CD4-positive, CD25-positive, alpha-beta regulatory T cell (primary cell): ENCODE results near the gene NAALADL2. TPM values are rescaled to one million over a fixed set of nuclear protein-coding genes. Genes with fewer than 3 reads are reported as not detected.

Source experiments
- ATAC-seq, 2 donors: fragments of 150-1000 bp; cut with Tn5 transposase; one replicate each; pipeline ENCODE4 v1.10.0; 2021; ENCODE audit warnings: low read depth in 2 of 2, moderate number of reproducible peaks in 2 of 2, moderate library complexity in 1 of 2
- DNase-seq, 3 donors: peaks; one replicate each; pipeline versions ENCODE4 v3.0.0 to v3.0.0-alpha.2; 2012 to 2022; ENCODE audit warnings: mixed read lengths in 1 of 3
- H3K27ac ChIP-seq: one replicate; pipeline ENCODE4 v1.7.0; 2013; ENCODE audit warnings: mild to moderate bottlenecking, low read length; ENCODE audit not compliant: insufficient read depth, poor library complexity, severe bottlenecking
- H3K27me3 ChIP-seq: one replicate; pipeline ENCODE4 v1.7.0; 2013; ENCODE audit warnings: low read length; ENCODE audit not compliant: control insufficient read depth, insufficient read depth
- H3K36me3 ChIP-seq: one replicate; pipeline ENCODE4 v1.7.0; 2013; ENCODE audit warnings: mild to moderate bottlenecking, low read length, moderate library complexity; ENCODE audit not compliant: control insufficient read depth, insufficient read depth
- H3K4me1 ChIP-seq: 2 replicates; pipeline ENCODE4 v1.7.0; 2013; ENCODE audit warnings: mild to moderate bottlenecking, low read length; ENCODE audit not compliant: insufficient read depth, control insufficient read depth, poor library complexity, severe bottlenecking
- H3K4me3 ChIP-seq: one replicate; pipeline ENCODE4 v1.7.0; 2013; ENCODE audit warnings: low read depth, mild to moderate bottlenecking, low read length, moderate library complexity
- H3K9me3 ChIP-seq, 2 experiments: 1 replicate in 1 of 2; 2 replicates in 1 of 2; pipeline ENCODE4 v1.7.0; 2013; ENCODE audit warnings: low read length in 2 of 2, mild to moderate bottlenecking in 1 of 2, moderate library complexity in 1 of 2; ENCODE audit not compliant: control insufficient read depth in 2 of 2
- H3K27ac Mint-ChIP-seq, 3 donors: one replicate each; pipeline ENCODE4 v1.8.0; 2020 to 2022; ENCODE audit warnings: mild to moderate bottlenecking in 3 of 3, mixed read lengths in 3 of 3, moderate library complexity in 2 of 3
- H3K27me3 Mint-ChIP-seq: one replicate; pipeline ENCODE4 v1.8.0; 2022; ENCODE audit warnings: mild to moderate bottlenecking, mixed read lengths
- H3K36me3 Mint-ChIP-seq: one replicate; pipeline ENCODE4 v1.8.0; 2020; ENCODE audit warnings: mixed read lengths
- H3K4me1 Mint-ChIP-seq, 4 donors: one replicate each; pipeline ENCODE4 v1.8.0; 2020 to 2022; ENCODE audit warnings: mixed read lengths in 4 of 4, mild to moderate bottlenecking in 1 of 4
- H3K4me3 Mint-ChIP-seq, 4 donors: one replicate each; pipeline ENCODE4 v1.8.0; 2020 to 2022; ENCODE audit warnings: mild to moderate bottlenecking in 4 of 4, mixed read lengths in 4 of 4, moderate library complexity in 3 of 4
- H3K9me3 Mint-ChIP-seq, 7 donors: one replicate each; pipeline ENCODE4 v1.8.0; 2020 to 2022; ENCODE audit warnings: mixed read lengths in 7 of 7, mild to moderate bottlenecking in 3 of 7, moderate library complexity in 2 of 7
- polyA plus RNA-seq, 4 donors: library from polyadenylated mRNA; unstranded; fragments of 300-500 nt; fragmentation: Illumina TruSeq; gene quantifications; one replicate each; pipeline ENCODE4 v1.2.3, GENCODE V29; 2021
- total RNA-seq: library from RNA; stranded (reverse); gene quantifications from one replicate; pipeline ENCODE4 v1.2.3, GENCODE V29; 2022

Gene NAALADL2
- total and polyA plus RNA-seq, 5 donors from 2014 or later = not detected

DNA sequence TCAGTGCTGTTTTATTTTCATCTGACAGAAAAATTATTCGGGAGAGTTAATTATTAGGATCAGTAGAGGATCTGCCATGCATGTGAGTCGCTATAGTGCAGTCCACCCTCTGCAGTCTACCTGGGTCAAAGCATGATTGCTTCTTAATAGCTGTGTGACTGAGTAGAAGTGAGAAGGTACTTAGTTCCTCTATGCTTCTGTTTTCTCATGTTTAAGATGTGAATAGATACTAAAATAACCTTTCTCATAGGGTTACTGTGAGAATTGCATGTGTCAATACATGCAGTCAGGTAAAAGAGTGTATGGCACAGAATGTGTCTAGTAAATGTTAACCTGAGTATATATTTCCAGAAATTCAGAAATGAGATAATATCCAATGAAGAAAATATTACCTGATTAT is 435.7 kb downstream of the NAALADL2 start:
- ATAC-seq (no peak), DNase-seq (no peak)
- H3K9me3 Mint-ChIP-seq = peaks cover 0 to 8% (median 4%) of the 10 kb centered on the region in 7 donors
- Histone ChIP-seq H3K27ac (no peak overlapping the region), H3K4me1 (no peaks in the 10 kb centered on the region), H3K4me3 (no peak overlapping the region), H3K27me3 (no peaks in the 10 kb centered on the region), H3K36me3 (no peaks in the 10 kb centered on the region), H3K9me3 (peaks cover 0 to 3% of the 10 kb centered on the region in 2 experiments)
- H3K4me3 Mint-ChIP-seq = no peak overlapping the region
- H3K4me1 Mint-ChIP-seq = no peaks in the 10 kb centered on the region
- no peaks in the 10 kb centered on the region for H3K36me3 Mint-ChIP-seq
- no peak overlapping the region for H3K27ac Mint-ChIP-seq
- H3K27me3 Mint-ChIP-seq = no peaks in the 10 kb centered on the region

DNA sequence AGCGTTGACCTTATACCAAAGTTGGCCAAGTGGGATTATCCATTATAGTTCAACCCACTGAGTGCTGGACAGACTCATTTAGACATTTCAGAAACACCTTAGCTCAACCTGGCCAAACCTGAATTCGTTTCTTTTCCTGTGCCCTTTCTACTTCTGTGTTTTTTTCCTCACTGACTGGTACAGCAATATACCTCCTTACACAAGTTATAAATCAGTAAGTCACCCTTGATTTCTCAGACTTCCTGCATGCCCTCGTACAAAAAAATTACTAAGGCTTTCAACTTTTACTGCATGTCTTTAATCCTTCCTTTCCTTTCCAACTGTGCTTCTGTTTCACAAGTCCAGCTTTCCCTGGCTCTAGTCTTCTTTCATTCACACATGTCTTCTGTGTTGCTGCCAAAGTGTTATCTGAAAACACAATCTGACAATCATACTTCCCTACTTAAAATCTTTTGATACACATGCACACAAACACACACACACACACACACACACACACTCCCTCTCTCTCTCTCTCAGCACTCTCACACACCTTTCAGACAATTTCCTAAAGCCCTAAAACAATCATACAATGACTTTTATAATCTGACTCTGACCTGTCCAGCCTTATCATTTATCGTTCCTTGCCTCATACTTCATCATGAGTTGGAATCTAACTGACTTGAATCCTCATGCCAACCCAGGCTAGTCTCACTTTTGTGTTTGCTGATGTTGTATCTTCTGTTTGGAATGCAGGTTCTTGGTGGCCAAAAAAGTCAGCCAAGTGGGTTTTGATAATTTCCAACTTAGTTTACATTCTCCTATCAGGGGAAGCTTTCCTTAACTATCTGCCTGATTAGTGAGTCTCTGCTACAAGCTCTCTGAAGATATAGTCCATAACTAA is 436.4 kb downstream of the NAALADL2 start:
- DNase-seq = no peak
- Mint-ChIP-seq H3K9me3 (peaks cover 0 to 8% (median 4%) of the 10 kb centered on the region in 7 donors), H3K27ac (no peak overlapping the region), H3K4me1 (no peaks in the 10 kb centered on the region), H3K4me3 (no peak overlapping the region), H3K36me3 (no peaks in the 10 kb centered on the region), H3K27me3 (no peaks in the 10 kb centered on the region)
- ATAC-seq = no peak
- Histone ChIP-seq H3K27me3 (no peaks in the 10 kb centered on the region), H3K27ac (no peak overlapping the region), H3K9me3 (peaks cover 0 to 3% of the 10 kb centered on the region in 2 experiments), H3K36me3 (no peaks in the 10 kb centered on the region), H3K4me1 (no peaks in the 10 kb centered on the region), H3K4me3 (no peak overlapping the region)

DNA sequence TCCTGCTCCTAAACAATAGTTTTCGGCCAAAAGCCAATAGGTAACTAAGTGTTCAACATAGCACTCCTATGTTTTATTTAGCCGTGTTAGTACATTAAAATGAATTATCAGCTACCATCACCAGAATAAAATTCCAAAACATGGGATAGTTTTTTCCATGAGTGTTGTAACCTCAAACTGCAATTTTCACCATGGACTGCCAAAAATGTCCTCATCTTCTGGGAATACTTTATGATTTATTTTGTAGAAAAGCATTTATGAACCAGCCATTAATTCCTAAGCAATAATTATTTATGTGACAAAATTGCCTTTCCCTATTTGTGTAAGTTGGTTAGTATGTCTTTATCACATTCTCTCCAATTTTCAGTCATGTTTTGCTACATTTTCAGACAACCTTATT is 438.1 kb downstream of the NAALADL2 start:
- ATAC-seq (no peak), DNase-seq (no peak)
- H3K4me3 Mint-ChIP-seq = no peak overlapping the region
- H3K4me1 Mint-ChIP-seq = no peaks in the 10 kb centered on the region
- Histone ChIP-seq H3K27ac (no peak overlapping the region), H3K4me1 (no peaks in the 10 kb centered on the region), H3K27me3 (no peaks in the 10 kb centered on the region), H3K9me3 (peaks cover 0 to 1% of the 10 kb centered on the region in 2 experiments), H3K36me3 (no peaks in the 10 kb centered on the region), H3K4me3 (no peak overlapping the region)
- H3K27me3 Mint-ChIP-seq = no peaks in the 10 kb centered on the region
- no peak overlapping the region for H3K27ac Mint-ChIP-seq
- H3K36me3 Mint-ChIP-seq = no peaks in the 10 kb centered on the region
- H3K9me3 Mint-ChIP-seq = peaks cover under 1 to 8% (median 3%) of the 10 kb centered on the region in 7 donors

DNA sequence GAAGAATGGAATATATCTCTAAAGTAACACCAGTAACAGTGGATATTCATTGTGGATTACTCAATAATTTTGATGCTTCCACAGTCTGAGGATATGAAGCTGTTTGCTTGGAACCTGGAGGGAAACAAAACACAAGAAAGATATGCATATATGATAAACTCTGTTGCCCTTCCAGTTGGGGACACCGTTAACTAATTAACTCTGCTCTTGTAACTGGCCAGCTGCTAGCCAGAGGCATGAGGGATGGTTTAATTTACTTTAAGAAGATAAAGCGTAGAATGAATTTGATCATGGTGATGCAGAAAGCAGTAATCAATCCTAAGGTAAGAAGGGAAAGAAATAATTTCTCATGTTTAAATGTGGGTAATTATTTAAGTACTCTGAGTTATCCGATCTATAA is 442.6 kb downstream of the NAALADL2 start:
- Mint-ChIP-seq H3K27ac (no peak overlapping the region), H3K9me3 (peaks cover 0 to 9% (median 4%) of the 10 kb centered on the region in 7 donors), H3K4me1 (no peaks in the 10 kb centered on the region), H3K36me3 (no peaks in the 10 kb centered on the region), H3K27me3 (no peaks in the 10 kb centered on the region), H3K4me3 (no peak overlapping the region)
- DNase-seq (no peak), ATAC-seq (no peak)
- Histone ChIP-seq H3K36me3 (no peaks in the 10 kb centered on the region), H3K9me3 (no peaks in the 10 kb centered on the region), H3K4me1 (no peaks in the 10 kb centered on the region), H3K27ac (no peak overlapping the region), H3K4me3 (no peak overlapping the region), H3K27me3 (no peaks in the 10 kb centered on the region)

DNA sequence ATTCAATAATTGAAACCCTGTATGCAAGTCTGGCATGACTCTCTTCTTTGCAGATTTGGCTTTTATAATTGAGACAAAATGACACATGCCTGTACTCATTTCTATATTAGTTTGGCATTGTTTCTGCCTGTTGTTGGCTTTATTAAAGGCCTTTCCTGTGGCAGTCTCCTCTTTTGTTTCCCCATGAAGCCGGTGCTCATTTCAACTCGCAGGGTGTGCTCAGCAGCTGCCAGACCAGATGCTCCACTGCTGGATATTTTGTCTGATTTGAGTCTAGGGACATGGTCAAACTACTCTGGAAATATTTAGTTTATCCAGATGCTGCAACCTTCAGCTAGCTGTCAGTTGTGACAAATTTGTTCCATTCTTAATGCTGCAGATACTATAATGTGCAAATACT is 445.3 kb downstream of the NAALADL2 start:
- no peaks in the 10 kb centered on the region for H3K36me3 ChIP-seq
- no peak overlapping the region for H3K27ac ChIP-seq
- H3K36me3 Mint-ChIP-seq = no peaks in the 10 kb centered on the region
- no peaks in the 10 kb centered on the region for H3K4me1 ChIP-seq
- ATAC-seq (no peak), DNase-seq (no peak)
- H3K4me3 ChIP-seq = no peak overlapping the region
- H3K27me3 ChIP-seq = no peaks in the 10 kb centered on the region
- no peaks in the 10 kb centered on the region for H3K4me1 Mint-ChIP-seq
- no peaks in the 10 kb centered on the region for H3K9me3 ChIP-seq
- peaks cover 0 to 9% (median 4%) of the 10 kb centered on the region in 7 donors for H3K9me3 Mint-ChIP-seq
- H3K4me3 Mint-ChIP-seq = no peak overlapping the region
- no peak overlapping the region for H3K27ac Mint-ChIP-seq
- no peaks in the 10 kb centered on the region for H3K27me3 Mint-ChIP-seq

DNA sequence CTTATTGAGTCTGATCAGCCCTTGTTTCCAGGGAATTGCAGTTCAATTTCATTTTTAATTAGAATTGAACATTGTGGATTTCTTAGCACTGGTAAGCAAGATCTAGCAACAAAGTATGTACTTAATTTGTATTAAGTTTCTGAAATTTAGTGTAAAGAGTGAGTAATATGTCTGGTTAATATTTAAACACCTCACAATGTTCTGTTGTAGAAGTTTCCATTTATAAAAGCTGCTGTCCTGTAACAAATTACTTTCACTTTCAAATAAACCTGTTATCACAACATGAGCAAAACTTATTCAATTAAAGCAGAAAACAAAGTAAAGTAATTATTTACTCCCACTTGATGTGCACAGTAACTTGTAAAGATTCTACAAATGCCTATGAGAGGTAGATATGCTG is 448.5 kb downstream of the NAALADL2 start:
- no peaks in the 10 kb centered on the region for H3K27me3 ChIP-seq

DNA sequence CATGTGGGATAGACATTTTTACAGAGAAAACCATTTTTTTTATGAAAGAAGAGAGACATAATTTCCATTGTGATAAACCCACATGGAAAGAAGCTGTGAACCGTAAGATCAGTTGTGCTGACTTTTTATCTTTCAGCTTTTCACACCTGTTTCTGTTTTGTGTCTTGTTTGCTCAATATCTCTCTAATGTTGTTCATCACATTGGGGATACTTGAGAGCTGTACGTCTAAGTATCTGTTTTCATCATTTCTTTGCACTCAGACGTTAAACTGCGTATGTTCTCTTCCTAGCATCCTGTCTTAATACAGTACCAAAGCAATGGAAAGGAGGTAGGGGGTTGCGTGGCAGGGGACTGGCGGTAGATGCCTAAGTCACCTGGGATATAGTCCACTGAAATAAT is 449.0 kb downstream of the NAALADL2 start:
- H3K36me3 Mint-ChIP-seq = no peaks in the 10 kb centered on the region
- no peaks in the 10 kb centered on the region for H3K4me1 ChIP-seq
- no peak overlapping the region for H3K27ac ChIP-seq
- no peaks in the 10 kb centered on the region for H3K27me3 ChIP-seq
- H3K4me1 Mint-ChIP-seq = no peaks in the 10 kb centered on the region
- no peak overlapping the region for H3K27ac Mint-ChIP-seq
- ATAC-seq (peak in 1 of 2 donors; percentile 12), DNase-seq (no peak)
- no peak overlapping the region for H3K4me3 ChIP-seq
- no peaks in the 10 kb centered on the region for H3K27me3 Mint-ChIP-seq
- no peaks in the 10 kb centered on the region for H3K36me3 ChIP-seq
- H3K9me3 ChIP-seq = no peaks in the 10 kb centered on the region
- H3K9me3 Mint-ChIP-seq = peaks cover 0 to 4% (median 1%) of the 10 kb centered on the region in 7 donors
- no peak overlapping the region for H3K4me3 Mint-ChIP-seq

More for the DNA sequence above, 448.5 kb downstream of the NAALADL2 start:
- Histone ChIP-seq H3K4me1 (no peaks in the 10 kb centered on the region), H3K9me3 (no peaks in the 10 kb centered on the region), H3K4me3 (no peak overlapping the region), H3K27ac (no peak overlapping the region), H3K36me3 (no peaks in the 10 kb centered on the region)
- ATAC-seq = no peak
- Mint-ChIP-seq H3K36me3 (no peaks in the 10 kb centered on the region), H3K27ac (no peak overlapping the region), H3K27me3 (no peaks in the 10 kb centered on the region), H3K4me1 (no peaks in the 10 kb centered on the region), H3K9me3 (peaks cover 0 to 4% (median 2%) of the 10 kb centered on the region in 7 donors), H3K4me3 (no peak overlapping the region)
- no peak for DNase-seq

DNA sequence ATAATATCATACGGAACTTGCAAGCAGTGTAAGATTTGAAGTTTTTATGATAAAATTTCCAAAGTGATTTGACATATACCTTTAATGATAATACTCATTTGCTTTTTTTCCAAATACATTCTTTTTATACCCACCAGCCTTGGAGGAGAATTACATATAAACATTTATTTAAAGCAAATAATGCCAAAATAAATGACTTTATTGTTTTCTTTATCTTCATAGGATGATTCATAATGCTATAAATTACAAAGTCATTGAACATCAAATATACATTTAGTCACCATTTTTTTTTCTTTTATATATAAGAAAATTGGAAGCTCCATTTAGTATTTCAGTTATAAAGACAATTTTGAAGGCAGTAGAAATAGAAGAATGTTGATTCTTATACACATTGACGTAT is 450.9 kb downstream of the NAALADL2 start:
- H3K4me1 Mint-ChIP-seq = no peaks in the 10 kb centered on the region
- ATAC-seq = no peak
- H3K4me3 Mint-ChIP-seq = no peak overlapping the region
- H3K27ac Mint-ChIP-seq = no peak overlapping the region
- no peak for DNase-seq
- no peaks in the 10 kb centered on the region for H3K27me3 Mint-ChIP-seq
- no peak overlapping the region for H3K4me3 ChIP-seq
- peaks cover 0 to 4% (median 1%) of the 10 kb centered on the region in 7 donors for H3K9me3 Mint-ChIP-seq
- no peaks in the 10 kb centered on the region for H3K9me3 ChIP-seq
- H3K27ac ChIP-seq = no peak overlapping the region
- H3K36me3 Mint-ChIP-seq = no peaks in the 10 kb centered on the region
- no peaks in the 10 kb centered on the region for H3K36me3 ChIP-seq
- H3K4me1 ChIP-seq = no peaks in the 10 kb centered on the region
- no peaks in the 10 kb centered on the region for H3K27me3 ChIP-seq
